ENCODE measurements around the gene SUPT6H. TPM values are rescaled to one million over a fixed set of nuclear protein-coding genes. Genes with fewer than 3 reads are reported as not detected.
A peak's percentile ranks its signal among the peaks of the same experiment; 100 is the strongest.

The SUPT6H gene
- total and polyA plus RNA-seq, 2 donors (not counting 1 experiment from before 2014, with no cell fraction given): 34.7 to 61.6 TPM

DNA sequence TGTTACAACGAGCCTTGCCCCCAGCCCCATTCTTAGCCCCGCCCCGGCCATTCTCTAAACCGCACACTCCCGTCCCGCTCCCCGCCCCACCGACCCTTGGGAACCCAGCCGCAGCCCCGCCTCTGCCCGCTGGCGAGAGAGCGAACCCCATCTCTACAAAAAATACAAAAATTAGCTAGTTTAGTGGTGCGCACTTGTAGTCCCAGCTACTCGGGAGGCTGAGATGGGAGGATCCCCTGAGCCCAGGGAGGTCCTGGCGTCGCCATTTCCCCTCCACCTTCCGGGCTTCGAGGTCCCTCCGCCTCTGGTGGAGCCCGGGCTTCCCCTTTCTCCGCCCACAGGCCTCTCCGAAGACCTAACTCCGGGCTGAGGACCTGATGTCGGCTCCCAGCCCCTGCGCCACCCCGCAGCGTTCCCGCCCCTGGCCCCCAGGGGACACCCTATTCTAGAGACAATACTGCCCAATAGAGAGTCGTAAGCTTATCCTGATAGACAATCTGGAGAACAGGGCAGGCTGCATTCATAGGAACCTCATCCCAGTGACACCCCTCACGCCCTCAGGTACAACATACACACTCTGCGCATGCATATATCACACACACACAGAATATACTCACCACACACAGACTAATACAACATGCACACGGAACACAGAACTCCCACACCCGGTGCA lies 50.2 kb downstream of the SUPT6H start:
- peaks cover 9% of the 10 kb centered on the region for H3K4me1 ChIP-seq (ENCODE audit: control insufficient read depth, extremely low read depth, insufficient read depth, low read length)
- no peak for DNase-seq (ENCODE audit: low read depth in 2 of 2)
- H2AFZ ChIP-seq (ENCODE audit: low read length): no peak overlapping the region
- peaks cover 22% of the 10 kb centered on the region for H3K79me2 ChIP-seq (ENCODE audit: control insufficient read depth, insufficient read depth, low read length)
- no peaks in the 10 kb centered on the region for H3K27me3 ChIP-seq (ENCODE audit: control insufficient read depth, insufficient read depth, low read length)
- peak overlapping the region; percentile 64 for H3K4me2 ChIP-seq (ENCODE audit: extremely low read depth, insufficient read depth, low read length)
- no peaks in the 10 kb centered on the region for H4K20me1 ChIP-seq (ENCODE audit: control insufficient read depth, extremely low read depth, insufficient read depth, low read length)
- H3K27ac ChIP-seq (ENCODE audit: insufficient read depth, low read length): peak overlapping the region; percentile 90
- H3K4me3 ChIP-seq (replicated peaks in 1 of 4; ENCODE audit: control extremely low read depth in 1 of 4, insufficient read depth in 1 of 4, low read depth in 3 of 4, low read length in 4 of 4): peak overlapping the region in 1 of 4 experiments; percentile 62
- H3K36me3 ChIP-seq (ENCODE audit: control insufficient read depth, insufficient read depth, low read length): peaks cover 27% of the 10 kb centered on the region
- peak overlapping the region; percentile 11 for H3K9ac ChIP-seq (ENCODE audit: insufficient read depth, low read length)
- TF ChIP-seq, protein P1, sequence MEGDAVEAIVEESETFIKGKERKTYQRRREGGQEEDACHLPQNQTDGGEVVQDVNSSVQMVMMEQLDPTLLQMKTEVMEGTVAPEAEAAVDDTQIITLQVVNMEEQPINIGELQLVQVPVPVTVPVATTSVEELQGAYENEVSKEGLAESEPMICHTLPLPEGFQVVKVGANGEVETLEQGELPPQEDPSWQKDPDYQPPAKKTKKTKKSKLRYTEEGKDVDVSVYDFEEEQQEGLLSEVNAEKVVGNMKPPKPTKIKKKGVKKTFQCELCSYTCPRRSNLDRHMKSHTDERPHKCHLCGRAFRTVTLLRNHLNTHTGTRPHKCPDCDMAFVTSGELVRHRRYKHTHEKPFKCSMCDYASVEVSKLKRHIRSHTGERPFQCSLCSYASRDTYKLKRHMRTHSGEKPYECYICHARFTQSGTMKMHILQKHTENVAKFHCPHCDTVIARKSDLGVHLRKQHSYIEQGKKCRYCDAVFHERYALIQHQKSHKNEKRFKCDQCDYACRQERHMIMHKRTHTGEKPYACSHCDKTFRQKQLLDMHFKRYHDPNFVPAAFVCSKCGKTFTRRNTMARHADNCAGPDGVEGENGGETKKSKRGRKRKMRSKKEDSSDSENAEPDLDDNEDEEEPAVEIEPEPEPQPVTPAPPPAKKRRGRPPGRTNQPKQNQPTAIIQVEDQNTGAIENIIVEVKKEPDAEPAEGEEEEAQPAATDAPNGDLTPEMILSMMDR (conservative IDR thresholded peaks at IDR 0.05 in 1 of 2, IDR thresholded peaks at IDR 0.05 in 1 of 2; ENCODE audit: low read depth in 1 of 2, low read length in 2 of 2): no peak
- no peak for TF ChIP-seq EZH2 (IDR thresholded peaks at IDR 0.05; ENCODE audit: low read length, missing control alignments)
- no peaks in the 10 kb centered on the region for H3K9me3 ChIP-seq (ENCODE audit: control insufficient read depth, insufficient read depth, low read depth, low read length)

DNA sequence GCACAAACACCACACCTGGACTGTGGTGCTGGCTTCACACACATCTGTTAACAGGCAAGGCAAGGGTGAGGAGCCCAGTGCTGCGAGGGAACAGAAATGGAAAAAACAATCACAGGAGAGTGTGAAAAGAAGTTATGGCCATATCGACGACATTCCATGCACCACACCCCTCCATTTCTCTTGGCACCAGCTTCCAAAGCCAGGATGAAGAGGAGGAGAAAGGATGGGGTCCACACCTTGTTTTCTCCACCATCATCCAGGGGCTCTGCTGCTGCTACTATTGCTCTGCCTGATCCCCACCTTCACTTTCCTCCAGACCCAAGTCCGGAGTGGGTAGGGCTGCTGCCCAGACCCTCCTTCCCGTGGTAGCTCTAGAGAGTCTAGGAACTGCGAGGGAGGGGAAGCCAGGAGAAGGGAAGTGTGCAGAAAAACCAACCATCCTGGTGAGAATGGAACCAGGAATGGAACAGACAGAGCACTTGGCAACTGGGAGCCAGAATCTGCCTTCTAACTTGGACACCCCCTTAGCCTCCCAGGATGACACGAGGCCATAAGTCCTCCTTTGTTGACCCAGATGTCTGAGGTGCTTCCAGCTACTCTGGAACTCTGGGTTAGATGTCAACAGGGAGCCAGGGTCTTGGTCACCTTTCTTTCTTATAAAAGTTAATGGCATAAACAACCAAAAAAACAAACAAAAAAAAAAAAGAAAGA lies 50.9 kb downstream of the SUPT6H start:
- Histone ChIP-seq H3K4me2 (ENCODE audit: extremely low read depth, insufficient read depth, low read length) (no peak overlapping the region), H4K20me1 (ENCODE audit: control insufficient read depth, extremely low read depth, insufficient read depth, low read length) (no peaks in the 10 kb centered on the region), H3K9ac (ENCODE audit: insufficient read depth, low read length) (no peak overlapping the region), H3K4me1 (ENCODE audit: control insufficient read depth, extremely low read depth, insufficient read depth, low read length) (peaks cover 9% of the 10 kb centered on the region), H3K4me3 (replicated peaks in 1 of 4; ENCODE audit: control extremely low read depth in 1 of 4, insufficient read depth in 1 of 4, low read depth in 3 of 4, low read length in 4 of 4) (no peak overlapping the region), H3K36me3 (ENCODE audit: control insufficient read depth, insufficient read depth, low read length) (peaks cover 27% of the 10 kb centered on the region), H3K27me3 (ENCODE audit: control insufficient read depth, insufficient read depth, low read length) (no peaks in the 10 kb centered on the region), H3K27ac (ENCODE audit: insufficient read depth, low read length) (no peak overlapping the region), H2AFZ (ENCODE audit: low read length) (no peak overlapping the region), H3K79me2 (ENCODE audit: control insufficient read depth, insufficient read depth, low read length) (peaks cover 25% of the 10 kb centered on the region), H3K9me3 (ENCODE audit: control insufficient read depth, insufficient read depth, low read depth, low read length) (no peaks in the 10 kb centered on the region)
- DNase-seq (ENCODE audit: low read depth in 2 of 2): no peak
- TF ChIP-seq, protein P1 (conservative IDR thresholded peaks at IDR 0.05 in 1 of 2, IDR thresholded peaks at IDR 0.05 in 1 of 2; ENCODE audit: low read depth in 1 of 2, low read length in 2 of 2): no peak
- no peak for TF ChIP-seq EZH2 (IDR thresholded peaks at IDR 0.05; ENCODE audit: low read length, missing control alignments)

DNA sequence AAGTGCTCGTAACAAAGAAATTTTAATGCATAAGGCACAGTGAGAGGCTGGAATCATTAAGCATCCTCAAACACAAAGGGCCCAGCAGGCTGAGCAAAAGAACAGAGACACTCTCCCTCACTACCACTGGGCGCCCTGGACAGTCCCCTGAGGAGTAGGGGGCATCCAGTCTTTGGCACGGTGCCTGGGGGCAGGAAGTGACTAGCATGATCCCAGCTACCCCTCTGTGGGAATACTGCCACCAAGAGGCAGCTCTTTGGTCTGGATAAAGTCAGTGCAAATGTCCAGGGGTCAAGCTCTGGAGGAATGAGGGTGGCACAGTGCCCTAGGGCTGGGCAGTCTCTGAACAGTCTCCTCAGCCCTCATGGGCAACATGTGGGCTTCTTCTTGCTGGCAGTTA lies 52.3 kb downstream of the SUPT6H start:
- DNase-seq (ENCODE audit: low read depth in 2 of 2): no peak
- Histone ChIP-seq H3K4me3 (replicated peaks in 1 of 4; ENCODE audit: control extremely low read depth in 1 of 4, insufficient read depth in 1 of 4, low read depth in 3 of 4, low read length in 4 of 4) (no peak overlapping the region), H3K4me2 (ENCODE audit: extremely low read depth, insufficient read depth, low read length) (no peak overlapping the region), H3K4me1 (ENCODE audit: control insufficient read depth, extremely low read depth, insufficient read depth, low read length) (peaks cover 16% of the 10 kb centered on the region), H3K27ac (ENCODE audit: insufficient read depth, low read length) (no peak overlapping the region), H3K9ac (ENCODE audit: insufficient read depth, low read length) (no peak overlapping the region), H3K79me2 (ENCODE audit: control insufficient read depth, insufficient read depth, low read length) (peaks cover 25% of the 10 kb centered on the region), H4K20me1 (ENCODE audit: control insufficient read depth, extremely low read depth, insufficient read depth, low read length) (no peaks in the 10 kb centered on the region), H2AFZ (ENCODE audit: low read length) (no peak overlapping the region), H3K36me3 (ENCODE audit: control insufficient read depth, insufficient read depth, low read length) (peaks cover 27% of the 10 kb centered on the region), H3K9me3 (ENCODE audit: control insufficient read depth, insufficient read depth, low read depth, low read length) (no peaks in the 10 kb centered on the region), H3K27me3 (ENCODE audit: control insufficient read depth, insufficient read depth, low read length) (no peaks in the 10 kb centered on the region)
- TF ChIP-seq, protein P1 (conservative IDR thresholded peaks at IDR 0.05 in 1 of 2, IDR thresholded peaks at IDR 0.05 in 1 of 2; ENCODE audit: low read depth in 1 of 2, low read length in 2 of 2): peak in 1 of 2 donors; percentile 2
- no peak for TF ChIP-seq EZH2 (IDR thresholded peaks at IDR 0.05; ENCODE audit: low read length, missing control alignments)
